ENCODE data around the gene IGF2R. TPM values are rescaled to one million over a fixed set of nuclear protein-coding genes. Genes with fewer than 3 reads are reported as not detected.

The IGF2R gene
- total RNA-seq, 1 experiment from 2014 or later = 127 TPM

GRCh38 chr6:160004419-160005175 lies 35.7 kb downstream of the IGF2R start:
- intact Hi-C loops (cut with micrococcal nuclease; ENCODE audit: unreplicated experiment) = no loop called here
- no peak for TF ChIP-seq CTCF (IDR thresholded peaks at IDR 0.05; ENCODE audit: unreplicated experiment)
- CTCF ChIA-PET = no interaction called here
- Mint-ChIP-seq H3K9me3 (ENCODE audit: low read depth, unreplicated experiment) (no peaks in the 10 kb centered on the region), H3K36me3 (ENCODE audit: insufficient read depth, unreplicated experiment) (peaks cover 9% of the 10 kb centered on the region), H3K27ac (ENCODE audit: unreplicated experiment) (no peak overlapping the region), H3K4me1 (ENCODE audit: low read depth, unreplicated experiment) (no peaks in the 10 kb centered on the region), H3K27me3 (ENCODE audit: unreplicated experiment) (no peaks in the 10 kb centered on the region), H3K4me3 (ENCODE audit: low read depth, unreplicated experiment) (no peak overlapping the region)
- no peak for DNase-seq
- no TSS peak for BruUV-seq (replicated peaks)

- no peak overlapping the region for H3K4me3 Mint-ChIP-seq (ENCODE audit: low read depth, unreplicated experiment)
- peaks cover 9% of the 10 kb centered on the region for H3K36me3 Mint-ChIP-seq (ENCODE audit: insufficient read depth, unreplicated experiment)
- BruUV-seq (replicated peaks) = no TSS peak
- no peak overlapping the region for H3K27ac Mint-ChIP-seq (ENCODE audit: unreplicated experiment)
- DNase-seq = no peak
- intact Hi-C loops (cut with micrococcal nuclease; ENCODE audit: unreplicated experiment) = no loop called here
- H3K4me1 Mint-ChIP-seq (ENCODE audit: low read depth, unreplicated experiment) = no peaks in the 10 kb centered on the region
- CTCF ChIA-PET = no interaction called here
- H3K27me3 Mint-ChIP-seq (ENCODE audit: unreplicated experiment) = no peaks in the 10 kb centered on the region
- TF ChIP-seq CTCF (IDR thresholded peaks at IDR 0.05; ENCODE audit: unreplicated experiment) = no peak
- H3K9me3 Mint-ChIP-seq (ENCODE audit: low read depth, unreplicated experiment) = no peaks in the 10 kb centered on the region
Measured at GRCh38 chr6:160005211-160005610, 36.3 kb downstream of the IGF2R start.

GRCh38 chr6:160005861-160006540 lies 37.1 kb downstream of the IGF2R start:
- DNase-seq = no peak
- TF ChIP-seq CTCF (IDR thresholded peaks at IDR 0.05; ENCODE audit: unreplicated experiment) = no peak
- BruUV-seq (replicated peaks) = no TSS peak
- H3K27me3 Mint-ChIP-seq (ENCODE audit: unreplicated experiment) = no peaks in the 10 kb centered on the region
- peaks cover 12% of the 10 kb centered on the region for H3K36me3 Mint-ChIP-seq (ENCODE audit: insufficient read depth, unreplicated experiment)
- H3K9me3 Mint-ChIP-seq (ENCODE audit: low read depth, unreplicated experiment) = no peaks in the 10 kb centered on the region
- CTCF ChIA-PET = no interaction called here
- no peak overlapping the region for H3K27ac Mint-ChIP-seq (ENCODE audit: unreplicated experiment)
- no peak overlapping the region for H3K4me3 Mint-ChIP-seq (ENCODE audit: low read depth, unreplicated experiment)
- intact Hi-C loops (cut with micrococcal nuclease; ENCODE audit: unreplicated experiment) = no loop called here
- no peaks in the 10 kb centered on the region for H3K4me1 Mint-ChIP-seq (ENCODE audit: low read depth, unreplicated experiment)

- no peak for DNase-seq
- BruUV-seq (replicated peaks) = no TSS peak
- CTCF ChIA-PET = no interaction called here
- TF ChIP-seq CTCF (IDR thresholded peaks at IDR 0.05; ENCODE audit: unreplicated experiment) = no peak
- Mint-ChIP-seq H3K27me3 (ENCODE audit: unreplicated experiment) (no peaks in the 10 kb centered on the region), H3K4me1 (ENCODE audit: low read depth, unreplicated experiment) (no peaks in the 10 kb centered on the region), H3K27ac (ENCODE audit: unreplicated experiment) (no peak overlapping the region), H3K36me3 (ENCODE audit: insufficient read depth, unreplicated experiment) (peaks cover 21% of the 10 kb centered on the region), H3K4me3 (ENCODE audit: low read depth, unreplicated experiment) (no peak overlapping the region), H3K9me3 (ENCODE audit: low read depth, unreplicated experiment) (no peaks in the 10 kb centered on the region)
- intact Hi-C loops (cut with micrococcal nuclease; ENCODE audit: unreplicated experiment) = no loop called here
Measured at GRCh38 chr6:160007145-160007544, 38.3 kb downstream of the IGF2R start.

All from Calu3 (cell line).